NCI-H460 (cell line): ENCODE results near the gene APBA1. TPM values are rescaled to one million over a fixed set of nuclear protein-coding genes. Genes with fewer than 3 reads are reported as not detected.
A peak's percentile ranks its signal among the peaks of the same experiment; 100 is the strongest.

ENCODE experiments used
- DNase-seq: peaks from one replicate; pipeline ENCODE4 v3.0.0-alpha.2; 2016; ENCODE audit warnings: low read depth; ENCODE audit errors: extremely low read depth
- total RNA-seq: library from RNA; depleted of rRNA; stranded (reverse); fragments of >200 nt; shearing (Covaris generic); gene quantifications from 2 replicates; pipeline ENCODE4 v1.2.3, GENCODE V29; 2014; rRNA removed

APBA1 gene
- total RNA-seq, 1 experiment from 2014 or later = 0.05 TPM

DNA sequence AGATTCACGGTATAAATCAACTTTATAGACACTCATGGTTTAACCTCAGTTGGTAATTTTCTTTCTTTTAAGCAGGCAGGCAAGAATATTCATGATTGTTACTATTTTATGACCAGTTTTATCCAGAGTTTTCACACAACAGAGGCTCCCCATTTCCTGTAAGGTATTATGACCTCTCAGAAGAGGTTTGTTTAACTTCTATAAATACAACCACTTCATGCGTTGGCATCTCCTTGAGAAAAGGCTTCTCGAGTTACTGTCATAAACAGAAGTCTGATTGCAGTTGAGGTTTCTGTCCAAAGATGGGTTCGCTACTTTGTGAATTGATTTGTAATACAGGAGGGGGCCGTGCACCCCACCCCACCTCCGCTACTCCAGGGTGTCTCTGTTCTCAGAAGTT is 291.9 kb downstream of the APBA1 start:
- no peak for DNase-seq

DNA sequence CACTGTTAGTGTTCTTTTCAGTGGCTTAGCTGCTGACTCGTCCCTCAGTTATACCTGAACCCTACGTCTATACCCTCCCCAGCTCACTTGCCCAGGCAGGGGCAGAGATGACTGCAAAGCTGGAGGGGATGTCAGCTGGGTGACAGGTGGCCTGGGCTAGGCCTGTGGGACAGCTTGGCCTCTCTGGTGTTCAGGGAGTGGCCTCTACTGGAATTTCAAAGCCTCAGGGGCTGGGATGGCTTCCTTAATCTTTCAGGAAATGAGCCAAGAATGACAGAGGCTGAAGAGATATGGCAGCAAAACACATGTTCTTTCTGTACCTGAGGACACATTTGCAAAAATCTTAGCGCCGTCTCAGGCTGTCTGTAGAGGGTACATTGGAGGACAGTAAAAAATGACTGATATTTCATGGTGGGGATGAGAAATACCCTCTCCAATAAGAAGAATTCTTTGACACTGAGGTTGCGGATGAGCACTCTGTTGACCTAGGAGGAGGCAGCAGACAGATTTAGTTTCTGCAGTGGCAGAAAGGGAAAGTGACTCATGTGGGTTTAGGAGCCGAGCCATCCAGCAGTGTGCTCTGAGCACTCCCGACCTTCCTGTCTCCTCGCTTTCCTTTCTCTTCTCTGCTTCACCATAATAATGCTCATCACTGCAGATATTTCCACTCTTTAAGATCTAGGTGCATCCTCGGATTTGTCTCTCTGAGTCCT is 292.7 kb downstream of the APBA1 start:
- DNase-seq = peak; percentile 9

DNA sequence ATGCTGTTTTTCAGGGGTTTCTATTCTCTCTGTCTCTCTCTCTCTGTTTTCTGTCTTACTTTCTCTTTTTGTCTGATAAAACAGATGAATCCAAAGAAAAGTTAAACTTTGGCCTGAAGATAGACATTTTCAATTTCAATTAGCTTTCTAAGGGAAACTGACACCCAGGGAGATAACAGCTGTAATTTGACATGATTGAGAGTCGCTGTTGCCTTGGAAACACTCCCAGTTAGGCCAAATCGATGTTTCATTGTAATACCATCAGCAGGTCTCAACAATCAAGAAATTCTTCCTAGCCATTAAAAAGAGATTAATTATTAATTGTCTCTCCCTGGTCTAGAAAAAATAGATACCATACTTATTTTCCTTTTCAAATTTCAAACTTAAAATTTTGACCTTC is 294.2 kb downstream of the APBA1 start:
- no peak for DNase-seq

Other genes starting within 250 kb of the APBA1 start
- gene PTAR1, start 87.6 kb upstream of the APBA1 start, total RNA-seq = 77.1 and 85.4 TPM in 2 replicates
- gene CFAP95, start 148.4 kb upstream of the APBA1 start, total RNA-seq = not detected in 2 replicates